GM15510 (cell line): ENCODE measurements around the gene OR2T27.
"Not testable (repeated sequence)": the region's sequence is repeated elsewhere in the genome, so short reads cannot be mapped to it uniquely, and the experiment has no call there.

ENCODE experiments used
- POLR2A ChIP-seq: IDR thresholded peaks from 3 replicates; pipeline ENCODE4 v1.6.1; 2011; ENCODE audit warnings: borderline replicate concordance; ENCODE audit not compliant: insufficient read length; ENCODE audit errors: extremely low read depth

OR2T27 gene

GRCh38 chr1:248655354-248655753 lies at the start of gene OR2T27:
OR2T27 (minus strand) TSS chr1:248655528; CDS start chr1:248650884, 4,644 bp downstream.
- not testable (repeated sequence) for TF ChIP-seq POLR2A

- no peak for TF ChIP-seq POLR2A
Measured at GRCh38 chr1:248704606-248705005, 49.3 kb upstream of the OR2T27 start.

DNA sequence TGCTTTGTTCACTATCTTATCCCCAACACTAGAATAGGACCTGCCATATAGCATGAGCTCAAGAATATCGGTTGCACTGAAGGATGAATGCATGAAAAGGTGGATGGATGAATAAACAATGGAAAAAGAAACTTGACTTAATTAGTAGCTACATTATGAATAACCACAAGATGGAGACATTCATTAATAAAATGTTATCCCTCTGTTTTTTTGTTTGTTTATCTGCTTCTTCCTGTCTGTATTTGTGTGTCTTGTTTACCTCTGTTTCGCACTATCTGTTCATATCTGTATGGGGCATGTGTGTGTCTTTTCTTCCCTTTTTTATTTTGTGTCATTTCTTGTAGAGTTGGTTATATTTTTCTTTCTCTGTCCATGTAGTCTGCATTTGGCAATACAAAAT lies 48.3 kb upstream of the OR2T27 start:
- no peak for TF ChIP-seq POLR2A

DNA sequence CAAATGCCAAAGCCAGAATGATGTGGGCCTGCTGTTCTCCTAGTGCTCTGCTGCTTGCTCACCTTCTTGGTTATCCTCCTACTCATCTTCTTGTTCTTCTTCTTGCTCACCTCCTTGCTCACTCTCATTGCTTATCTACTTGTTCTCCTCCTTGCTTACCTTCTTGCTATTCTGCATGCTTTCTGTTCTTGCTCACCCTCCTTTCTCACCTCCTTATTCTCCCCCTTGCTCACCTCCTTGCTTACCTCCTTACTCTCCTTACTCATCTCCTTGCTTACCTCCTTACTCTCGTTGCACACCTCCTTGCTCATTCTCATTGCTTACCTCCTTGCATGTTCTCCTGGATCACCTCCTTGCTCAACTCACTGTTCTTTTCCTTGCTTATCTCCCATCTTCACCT lies 47.4 kb upstream of the OR2T27 start, which contains the start of gene OR14I1:
Gene OR14I1, minus strand, starts transcription at position 53 of the 400 bp plus-strand sequence.
- no peak for TF ChIP-seq POLR2A

DNA sequence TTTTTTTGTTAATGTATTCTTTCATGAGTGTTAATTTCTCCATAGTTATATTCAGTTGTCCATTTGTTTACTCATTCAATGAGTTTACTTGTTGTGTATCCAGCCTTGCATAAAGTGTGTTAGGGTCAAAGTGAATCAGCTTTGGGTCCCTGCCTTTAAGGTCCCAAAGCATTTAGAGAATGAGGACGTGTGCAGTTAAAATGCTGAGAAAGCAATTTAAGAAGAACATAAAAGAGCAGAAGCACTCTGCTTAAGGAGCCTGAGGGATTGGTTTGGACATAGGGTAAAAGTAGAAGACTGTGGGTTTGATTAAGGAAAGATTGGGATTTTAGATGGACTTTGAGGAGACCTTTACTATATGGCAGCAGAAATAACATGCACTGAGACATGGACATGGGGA lies 43.8 kb upstream of the OR2T27 start:
- TF ChIP-seq POLR2A, result no peak

GRCh38 chr1:248697907-248698306 lies 42.6 kb upstream of the OR2T27 start:
- no peak for TF ChIP-seq POLR2A

GRCh38 chr1:248696774-248697173 lies 41.4 kb upstream of the OR2T27 start:
- no peak for TF ChIP-seq POLR2A

- no peak for TF ChIP-seq POLR2A
Measured at GRCh38 chr1:248696261-248696660, 40.9 kb upstream of the OR2T27 start.

GRCh38 chr1:248695451-248696132 lies 40.3 kb upstream of the OR2T27 start:
- no peak for TF ChIP-seq POLR2A

- TF ChIP-seq POLR2A, result no peak
Measured at GRCh38 chr1:248691567-248692155, 36.3 kb upstream of the OR2T27 start.

DNA sequence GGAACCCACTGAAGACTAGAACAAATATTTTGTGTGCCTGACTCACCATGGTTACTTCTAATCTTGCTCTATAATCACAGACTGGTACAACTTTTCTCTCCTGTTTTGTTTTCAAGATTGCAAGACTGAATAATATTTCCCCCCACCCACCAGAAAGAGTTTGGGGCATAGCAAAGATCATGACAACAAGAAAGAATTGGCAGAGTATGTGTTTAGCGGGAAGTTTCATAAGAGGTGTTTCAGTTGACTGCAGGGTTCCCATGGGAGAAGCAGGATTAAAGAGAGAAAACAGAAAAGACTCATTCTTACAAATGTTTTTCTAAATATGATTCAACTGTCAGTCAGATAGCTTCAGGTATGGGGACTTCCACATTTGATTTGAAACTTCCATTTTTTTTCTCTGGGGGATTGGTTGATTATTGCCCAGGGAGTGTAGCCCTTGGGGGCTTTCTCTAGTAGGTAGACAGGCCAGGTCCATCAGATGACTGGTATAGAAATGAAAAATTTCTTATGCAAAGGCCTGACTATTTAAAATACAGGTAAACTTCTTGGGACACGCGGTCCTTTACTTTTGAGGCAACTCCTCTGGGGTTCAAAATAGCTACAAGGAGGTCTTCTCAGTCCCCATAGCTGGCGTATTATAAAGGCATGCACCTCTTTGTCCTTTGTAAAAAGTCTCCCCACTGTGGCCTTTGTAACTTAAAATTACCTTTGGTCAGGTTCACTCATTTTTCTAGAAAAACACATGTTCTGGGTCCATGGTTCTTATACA lies 33.4 kb upstream of the OR2T27 start:
- TF ChIP-seq POLR2A, result no peak

GRCh38 chr1:248686815-248687214 lies 31.5 kb upstream of the OR2T27 start:
- TF ChIP-seq POLR2A, result no peak

- TF ChIP-seq POLR2A, result no peak
Measured at GRCh38 chr1:248681651-248682050, 26.3 kb upstream of the OR2T27 start.

DNA sequence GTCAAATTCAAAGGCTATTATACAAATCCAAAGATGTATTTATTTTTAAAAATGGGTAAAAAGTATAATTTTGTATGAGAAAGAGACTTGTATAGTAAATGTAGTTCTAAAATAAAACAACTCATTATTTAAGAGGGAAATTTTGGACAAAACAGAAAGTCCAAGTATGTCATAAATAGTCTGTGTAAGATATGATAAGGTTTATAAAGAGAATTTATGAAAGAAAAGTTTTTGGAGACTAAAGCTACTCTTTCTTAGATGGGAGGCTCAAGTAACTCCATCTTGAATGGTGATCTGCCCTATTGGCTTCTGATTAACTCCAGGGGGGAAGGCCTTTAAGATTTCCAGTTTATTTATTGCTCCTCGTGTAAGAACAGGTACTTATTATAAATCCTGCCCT lies 14.7 kb upstream of the OR2T27 start:
- no peak for TF ChIP-seq POLR2A

- not testable (repeated sequence) for TF ChIP-seq POLR2A
Measured at GRCh38 chr1:248645178-248645577, 10.2 kb downstream of the OR2T27 start, which contains the start of gene OR2T35. OR2T35 (minus strand) TSS chr1:248645278; CDS start chr1:248639258, 6,020 bp downstream.

GRCh38 chr1:248634991-248635390 lies 20.3 kb downstream of the OR2T27 start, which contains the start of gene OR2T11:
OR2T11 (minus strand) TSS chr1:248635091; CDS start chr1:248627128, 7,963 bp downstream.
- TF ChIP-seq POLR2A, result not testable (repeated sequence)

DNA sequence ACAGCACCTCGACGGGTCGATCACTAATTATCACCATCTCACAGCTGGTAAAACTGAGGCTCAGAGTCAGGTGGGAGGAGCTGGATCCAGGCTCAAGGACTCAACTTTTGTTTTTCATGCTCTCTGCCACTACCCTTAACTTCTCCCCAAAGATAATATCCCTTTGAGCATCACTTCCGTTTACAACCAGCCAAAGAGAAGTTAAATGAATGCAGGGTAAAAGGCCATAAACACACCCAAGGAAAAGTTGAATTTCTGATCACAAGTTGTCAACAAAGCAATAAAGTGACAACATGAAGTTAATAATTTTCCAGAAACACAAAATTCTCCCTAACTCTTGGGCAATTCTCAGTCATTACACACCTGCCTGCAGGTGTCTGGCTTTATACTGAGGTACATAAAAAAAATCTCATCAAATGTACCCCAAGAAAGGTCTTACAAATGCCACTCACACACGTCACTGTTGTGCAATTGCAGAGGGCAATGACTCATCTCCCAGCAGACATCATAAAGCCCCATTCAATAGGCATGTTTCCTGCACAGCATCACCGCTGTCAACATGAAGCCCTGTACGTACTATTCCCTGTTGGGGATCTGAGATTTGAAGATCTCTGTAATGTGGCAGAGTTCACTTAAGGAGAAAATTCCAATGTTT lies 23.8 kb downstream of the OR2T27 start:
- no peak for TF ChIP-seq POLR2A
